Calu3 (cell line): Measurements from ENCODE around the gene ALKBH5. TPM values are rescaled to one million over a fixed set of nuclear protein-coding genes. Genes with fewer than 3 reads are reported as not detected.

Source experiments
- BruUV-seq: library from RNA; stranded (reverse); fragments of 400-500 nt; replicated peaks from 2 replicates; lab custom pipeline; 2021; lab: Mats Ljungman, UMichigan
- CTCF ChIA-PET: fragments of 300-600 bp; sonication (Branson Sonifier 250); formaldehyde crosslinking; loops from one replicate; lab custom pipeline; 2022; ENCODE audit warnings: antibody characterized with exemption; lab: Charles Lee
- DNase-seq: peaks from one replicate; pipeline ENCODE4 v3.0.0; 2022
- H3K27ac Mint-ChIP-seq: one replicate; pipeline ENCODE4 v1.8.0; 2022; ENCODE audit warnings: mixed read lengths; ENCODE audit not compliant: unreplicated experiment
- H3K27me3 Mint-ChIP-seq: one replicate; pipeline ENCODE4 v1.8.0; 2022; ENCODE audit warnings: mixed read lengths; ENCODE audit not compliant: unreplicated experiment
- H3K36me3 Mint-ChIP-seq: one replicate; pipeline ENCODE4 v1.8.0; 2022; ENCODE audit warnings: mild to moderate bottlenecking, moderate library complexity, mixed read lengths; ENCODE audit not compliant: insufficient read depth, unreplicated experiment
- H3K4me1 Mint-ChIP-seq: one replicate; pipeline ENCODE4 v1.8.0; 2022; ENCODE audit warnings: mild to moderate bottlenecking, low read depth, mixed read lengths; ENCODE audit not compliant: unreplicated experiment
- H3K4me3 Mint-ChIP-seq: one replicate; pipeline ENCODE4 v1.8.0; 2022; ENCODE audit warnings: mild to moderate bottlenecking, low read depth, moderate library complexity, mixed read lengths; ENCODE audit not compliant: unreplicated experiment
- H3K9me3 Mint-ChIP-seq: one replicate; pipeline ENCODE4 v1.8.0; 2022; ENCODE audit warnings: low read depth, mixed read lengths; ENCODE audit not compliant: unreplicated experiment
- CTCF ChIP-seq: fragments of 200-600 bp; IDR thresholded peaks from one replicate; pipeline ENCODE4 v1.8.0; 2022; ENCODE audit warnings: antibody characterized with exemption; ENCODE audit not compliant: unreplicated experiment
- intact Hi-C: fragments of 100-400 bp; cut with micrococcal nuclease; formaldehyde crosslinking; loops from one replicate; pipeline ENCODE4 v1.10.0; 2022; ENCODE audit not compliant: unreplicated experiment
- total RNA-seq: library from RNA; stranded (reverse); gene quantifications from 2 replicates; pipeline ENCODE4 v1.2.3, GENCODE V29; 2022

The ALKBH5 gene
- total RNA-seq, 1 experiment from 2014 or later = 51.7 TPM

- BruUV-seq = no TSS peak
- Mint-ChIP-seq H3K27ac (no peak overlapping the region), H3K4me1 (peaks cover 8% of the 10 kb centered on the region), H3K4me3 (no peak overlapping the region), H3K36me3 (peaks cover 5% of the 10 kb centered on the region), H3K27me3 (no peaks in the 10 kb centered on the region), H3K9me3 (no peaks in the 10 kb centered on the region)
- no peak for TF ChIP-seq CTCF
- CTCF ChIA-PET = no interaction called here
- intact Hi-C loops = no loop called here
- DNase-seq = no peak
These were observed 50.3 kb downstream of the ALKBH5 start for GRCh38 chr17:18233803-18234518.

GRCh38 chr17:18234853-18235380, 51.3 kb downstream of the ALKBH5 start:
- Mint-ChIP-seq H3K9me3 (no peaks in the 10 kb centered on the region), H3K27me3 (no peaks in the 10 kb centered on the region), H3K4me3 (no peak overlapping the region), H3K4me1 (peaks cover 8% of the 10 kb centered on the region), H3K27ac (no peak overlapping the region), H3K36me3 (peaks cover 5% of the 10 kb centered on the region)
- intact Hi-C loops = no loop called here
- CTCF ChIA-PET = no interaction called here
- no TSS peak for BruUV-seq
- DNase-seq = no peak
- no peak for TF ChIP-seq CTCF

- H3K27ac Mint-ChIP-seq = peak overlapping the region; percentile 56
These were observed 52.2 kb downstream of the ALKBH5 start for GRCh38 chr17:18235743-18236256.

DNA sequence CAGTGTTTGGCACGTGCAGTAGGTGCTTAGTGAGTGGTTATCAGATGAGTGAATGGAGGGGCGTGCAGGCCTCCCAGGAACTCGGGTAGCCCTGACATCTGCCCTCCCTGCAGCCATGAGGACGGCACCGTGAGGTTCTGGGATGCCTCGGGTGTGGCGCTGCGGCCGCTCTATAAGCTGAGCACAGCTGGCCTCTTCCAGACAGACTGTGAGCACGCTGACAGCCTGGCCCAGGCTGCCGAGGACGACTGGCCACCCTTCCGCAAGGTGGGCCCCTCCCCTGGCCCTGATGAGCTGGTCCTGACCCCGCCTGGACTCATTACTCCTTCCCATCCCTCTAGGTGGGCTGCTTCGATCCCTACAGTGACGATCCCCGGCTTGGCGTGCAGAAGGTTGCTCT, 52.9 kb downstream of the ALKBH5 start:
- no peak for TF ChIP-seq CTCF
- no TSS peak for BruUV-seq
- intact Hi-C loops = no loop called here
- Mint-ChIP-seq H3K27me3 (no peaks in the 10 kb centered on the region), H3K4me1 (peaks cover 8% of the 10 kb centered on the region), H3K36me3 (peaks cover 5% of the 10 kb centered on the region), H3K27ac (peak overlapping the region; percentile 56), H3K4me3 (no peak overlapping the region), H3K9me3 (no peaks in the 10 kb centered on the region)
- no peak for DNase-seq
- CTCF ChIA-PET = no interaction called here

More at GRCh38 chr17:18235743-18236256, 52.2 kb downstream of the ALKBH5 start:
- BruUV-seq = no TSS peak
- intact Hi-C loops = no loop called here
- H3K36me3 Mint-ChIP-seq = peaks cover 5% of the 10 kb centered on the region
- TF ChIP-seq CTCF = no peak
- CTCF ChIA-PET = no interaction called here
- peaks cover 8% of the 10 kb centered on the region for H3K4me1 Mint-ChIP-seq
- no peak overlapping the region for H3K4me3 Mint-ChIP-seq
- no peaks in the 10 kb centered on the region for H3K27me3 Mint-ChIP-seq
- DNase-seq = peak; percentile 24
- no peaks in the 10 kb centered on the region for H3K9me3 Mint-ChIP-seq
